ENCODE results near the gene TOMM40L.
A peak's percentile ranks its signal among the peaks of the same experiment; 100 is the strongest.

TOMM40L gene

DNA sequence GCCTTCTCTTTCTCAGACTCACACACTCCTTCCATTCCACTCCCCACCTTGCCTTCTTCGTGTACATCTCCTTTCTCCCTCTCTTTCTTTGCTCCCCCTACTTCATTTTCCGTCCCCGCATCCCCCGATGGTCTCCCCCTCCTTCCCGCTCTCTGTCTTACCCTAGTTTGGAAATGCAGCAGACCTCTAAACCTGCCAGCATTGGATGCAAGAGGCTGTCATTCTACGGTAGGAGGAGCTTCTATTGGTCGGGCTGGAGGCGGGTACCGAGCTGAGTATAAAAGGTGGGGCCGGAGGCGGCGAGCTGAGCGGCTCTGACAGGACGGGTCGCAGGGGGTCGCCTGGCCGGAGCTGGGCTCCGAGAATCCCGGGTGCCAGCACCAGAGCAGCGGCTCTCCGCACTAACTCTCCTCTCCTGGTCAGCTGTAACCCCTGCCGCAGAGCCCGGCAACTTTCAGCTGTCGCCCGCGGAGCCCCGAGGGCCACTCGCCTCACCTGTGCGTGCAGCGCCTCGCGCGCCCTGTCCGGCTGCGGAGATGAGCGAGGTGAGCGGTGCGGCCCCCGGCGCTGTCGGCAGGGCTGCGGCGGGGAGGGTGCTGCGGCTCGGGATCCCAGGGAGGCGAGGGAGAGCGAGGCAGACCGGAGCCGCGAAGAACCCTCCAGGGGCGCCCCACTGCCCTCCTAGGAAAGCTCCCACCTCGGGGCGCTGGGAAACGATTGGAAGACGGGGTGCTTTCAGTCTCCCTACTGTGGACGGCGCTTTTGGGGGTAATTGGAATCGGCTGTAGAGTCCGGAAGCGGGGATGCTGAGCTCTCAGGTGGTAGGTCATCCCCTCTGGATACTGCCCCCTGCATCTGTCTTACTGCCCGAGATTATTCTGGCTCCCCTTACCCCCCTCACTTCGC lies 32.8 kb downstream of the TOMM40L start, which contains the start of gene PCP4L1:
TSS of gene PCP4L1 (plus strand) at position 307 of the 906 bp plus-strand sequence. CDS start at position 537, 230 bp downstream.
- peak; percentile 65 for DNase-seq

DNA sequence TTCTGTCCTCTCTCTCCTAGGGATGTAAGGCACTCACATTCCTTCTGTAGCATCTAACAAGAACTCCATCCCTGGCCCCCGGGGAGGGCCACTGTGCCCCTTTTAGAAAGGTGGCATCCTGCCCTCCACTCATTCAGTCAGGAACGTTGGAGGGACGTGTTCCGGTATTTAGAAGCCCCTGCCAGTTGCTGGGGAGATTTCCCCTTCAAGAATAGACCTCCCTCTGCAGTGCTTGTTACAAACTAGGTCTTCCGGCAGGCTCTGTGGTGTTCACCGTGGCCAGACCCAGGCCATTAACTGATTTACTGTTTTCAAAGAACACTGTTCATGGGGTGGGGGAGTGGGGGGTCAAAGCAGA lies 33.5 kb downstream of the TOMM40L start:
- DNase-seq = no peak

DNA sequence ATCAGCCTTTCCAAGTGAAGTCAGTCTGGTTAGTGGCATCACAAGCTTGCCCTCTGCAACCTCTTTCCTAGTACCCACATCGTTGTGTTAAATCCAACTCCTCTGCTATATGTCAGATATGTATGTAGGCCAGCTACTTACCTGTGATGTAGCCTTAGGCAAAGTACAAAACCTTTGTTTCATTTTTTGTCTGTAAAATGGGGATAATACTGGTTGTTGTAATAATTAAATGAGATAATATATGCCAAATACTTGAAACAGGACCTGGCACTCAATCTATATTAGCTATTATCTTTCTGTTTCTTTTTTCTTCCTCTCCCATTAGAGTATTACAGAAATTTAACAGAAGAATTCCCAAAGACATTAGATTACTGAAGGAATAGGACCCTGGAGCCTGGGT lies 33.9 kb downstream of the TOMM40L start:
- no peak for DNase-seq

DNA sequence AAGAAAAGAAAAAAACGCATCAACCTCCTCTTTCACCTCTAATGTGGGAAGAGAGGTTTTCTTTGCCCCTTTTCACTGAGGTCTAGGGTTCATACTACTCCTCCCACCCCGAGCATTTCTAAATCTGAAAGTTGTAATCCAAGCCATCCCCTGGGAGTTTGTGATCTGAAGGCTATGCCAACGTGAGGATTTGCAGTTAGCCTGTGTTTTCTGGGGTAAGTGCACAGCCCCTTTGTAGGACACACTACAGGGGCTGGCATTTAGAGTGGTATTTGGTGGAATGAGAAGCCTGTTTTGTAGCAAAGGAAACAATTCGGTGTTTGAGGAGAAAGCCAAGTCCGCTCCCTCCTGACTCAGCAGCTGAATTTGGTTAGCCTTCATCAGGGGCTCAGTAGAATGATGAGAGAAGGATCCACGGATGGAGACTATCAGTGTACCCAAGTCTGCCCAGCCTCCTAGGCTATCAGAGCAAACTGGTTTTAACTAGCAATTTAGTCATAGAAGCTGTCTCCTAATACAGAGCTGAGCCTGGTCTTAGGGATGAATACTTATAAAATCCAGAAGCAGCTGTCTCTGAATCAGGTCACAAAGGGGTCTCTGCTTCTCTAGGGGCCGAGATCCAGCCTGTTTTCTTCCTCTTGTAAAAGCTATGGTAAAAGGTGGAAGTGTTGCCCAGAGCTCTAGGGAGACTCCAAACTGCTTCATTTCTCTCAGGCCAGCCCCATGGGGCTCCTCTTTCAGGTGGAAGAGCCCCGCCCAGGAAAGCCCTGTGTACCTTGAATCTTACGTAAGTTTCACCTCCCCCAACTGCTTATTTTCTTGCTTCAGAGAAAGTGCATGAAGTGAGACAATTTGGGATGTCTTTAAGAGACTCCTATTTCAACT lies 34.8 kb downstream of the TOMM40L start:
- DNase-seq = no peak

DNA sequence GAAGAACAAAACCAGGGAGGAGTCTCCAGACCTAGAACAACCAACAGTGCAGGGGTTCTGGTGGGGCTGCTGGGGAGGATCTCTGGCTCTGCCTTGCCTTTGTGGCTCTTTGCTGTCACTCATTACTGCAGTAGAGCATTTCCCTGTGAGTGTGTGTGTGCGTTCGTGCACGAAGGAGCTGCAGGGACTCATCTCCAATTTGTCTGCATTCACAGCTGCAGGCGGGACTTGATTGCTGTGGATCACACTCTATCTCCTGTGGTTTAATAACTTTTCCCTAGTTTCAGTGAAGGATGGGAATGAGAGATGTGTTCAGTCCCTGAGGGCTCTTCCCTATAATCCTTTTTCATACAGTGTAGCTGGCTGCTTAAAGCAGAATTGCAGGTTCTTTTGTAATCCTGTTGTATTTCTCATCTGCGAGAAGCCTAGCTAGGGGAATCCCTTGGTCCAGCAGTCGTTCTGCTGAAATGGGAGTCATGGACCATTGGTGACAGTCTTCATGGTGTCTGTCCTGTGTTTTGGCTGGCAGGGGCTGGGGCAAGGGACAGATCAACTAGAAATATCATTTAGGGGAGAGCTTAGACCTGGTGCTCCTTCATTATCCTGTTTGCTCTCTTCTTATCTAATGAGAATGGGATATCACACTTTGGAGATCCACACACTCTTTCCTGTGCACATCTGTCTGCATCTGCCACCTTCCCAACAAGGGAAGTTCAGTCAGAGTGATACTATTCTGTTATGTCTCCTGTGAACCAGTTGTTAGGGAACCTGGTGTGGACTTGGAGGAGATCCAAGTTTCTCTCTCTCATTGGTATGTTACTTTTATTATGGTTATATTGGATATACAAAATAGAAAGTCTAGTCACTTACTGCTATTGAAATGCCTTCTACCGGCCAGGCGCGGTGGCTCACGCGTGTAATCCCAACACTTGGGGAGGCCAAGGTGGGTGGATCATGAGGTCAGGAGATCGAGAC lies 35.7 kb downstream of the TOMM40L start:
- DNase-seq = no peak

DNA sequence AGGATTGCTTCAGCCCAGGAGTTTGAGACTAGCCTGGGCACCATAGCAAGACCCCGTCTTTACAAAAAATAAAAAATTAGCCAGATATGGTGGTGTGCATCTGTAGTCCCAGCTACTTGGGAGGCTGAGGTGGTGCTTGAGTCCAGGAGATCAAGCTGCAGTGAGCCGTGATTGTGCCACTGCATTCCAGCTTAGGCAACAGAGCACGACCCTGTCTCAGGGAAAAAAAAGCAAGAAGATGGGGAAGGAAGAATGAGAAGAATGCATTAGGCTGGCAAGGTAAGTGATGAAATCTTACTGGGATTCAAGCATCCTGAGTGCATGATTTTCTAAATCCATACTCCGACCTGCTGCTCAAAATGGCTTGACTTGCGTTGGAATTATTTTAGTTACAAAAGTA lies 39.4 kb downstream of the TOMM40L start:
- DNase-seq = no peak

DNA sequence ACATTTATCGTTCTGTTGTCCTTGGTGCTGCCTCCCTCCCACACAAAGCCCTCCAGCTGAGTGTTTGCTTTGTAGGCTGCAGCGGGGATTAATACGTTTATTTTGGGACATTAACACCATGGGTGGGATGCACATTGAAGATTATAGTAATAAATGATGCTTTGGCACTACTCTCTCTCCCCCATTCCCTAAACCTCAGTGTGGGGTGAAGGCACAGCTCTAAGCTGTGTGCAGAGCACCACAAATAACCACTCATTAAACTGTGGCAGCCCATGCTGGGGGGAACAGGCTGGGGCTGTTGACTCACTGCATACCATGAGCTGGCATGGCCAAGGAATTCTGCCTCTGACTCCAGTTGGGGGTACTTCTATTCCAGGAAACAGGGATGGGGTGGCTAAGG lies 40.3 kb downstream of the TOMM40L start:
- no peak for DNase-seq

DNA sequence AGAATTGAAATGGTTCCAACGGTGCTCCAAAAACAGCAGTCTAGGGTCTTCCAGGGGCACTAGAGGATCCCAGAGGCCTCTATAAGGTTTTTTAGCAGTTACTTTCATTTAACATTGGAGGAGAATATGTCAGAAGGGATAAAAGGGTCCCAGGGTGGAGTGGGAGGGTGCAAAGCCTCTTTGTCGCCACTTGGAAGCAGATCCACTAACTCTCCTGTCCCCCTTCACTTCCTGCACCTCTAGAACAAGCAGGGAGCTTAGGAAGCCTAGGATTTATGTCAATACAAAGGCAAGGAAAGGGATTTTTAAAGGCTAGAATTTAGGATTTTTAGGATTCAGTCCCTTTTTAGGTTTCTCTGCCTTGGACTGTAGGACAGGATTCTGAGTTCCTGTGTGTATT lies 41.0 kb downstream of the TOMM40L start:
- no peak for DNase-seq

DNA sequence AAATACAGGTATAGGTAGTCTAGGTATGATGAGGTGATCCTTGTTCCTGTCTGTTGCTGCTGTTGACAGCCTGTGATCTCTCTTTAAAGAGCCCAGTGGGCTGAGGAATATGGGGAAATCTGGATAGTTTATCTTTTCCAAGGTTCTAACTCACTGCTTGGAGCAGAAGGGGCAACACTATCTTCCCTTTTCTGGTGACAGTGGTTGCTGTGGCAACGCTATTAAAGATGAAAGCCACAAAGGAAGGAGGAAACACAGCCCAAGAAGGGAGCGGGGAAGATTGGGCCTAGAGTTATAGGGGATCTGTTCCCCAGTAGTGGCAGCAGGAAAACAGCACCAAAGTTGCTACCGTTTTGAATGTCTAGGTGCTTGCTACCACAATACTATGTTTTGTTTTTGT lies 41.5 kb downstream of the TOMM40L start:
- DNase-seq = no peak

DNA sequence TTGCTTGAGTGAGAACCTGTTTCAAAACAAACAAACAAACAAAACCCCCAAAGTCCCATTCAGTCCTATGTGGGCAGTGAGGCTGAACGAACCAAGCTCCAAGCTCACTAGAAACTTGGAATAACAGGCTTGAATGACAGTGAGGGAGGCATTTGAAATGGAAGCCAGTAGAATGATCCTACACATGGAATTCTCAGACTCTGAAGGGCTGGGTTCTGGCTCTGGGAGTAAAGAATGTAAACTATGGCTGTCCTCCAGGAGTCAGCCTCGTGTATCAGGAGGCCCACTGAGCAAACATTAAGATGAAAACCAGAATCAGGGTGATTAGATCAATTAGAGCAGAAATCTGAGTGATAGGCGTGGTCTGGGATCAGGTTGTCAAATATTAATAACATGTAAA lies 47.5 kb downstream of the TOMM40L start:
- no peak for DNase-seq

DNA sequence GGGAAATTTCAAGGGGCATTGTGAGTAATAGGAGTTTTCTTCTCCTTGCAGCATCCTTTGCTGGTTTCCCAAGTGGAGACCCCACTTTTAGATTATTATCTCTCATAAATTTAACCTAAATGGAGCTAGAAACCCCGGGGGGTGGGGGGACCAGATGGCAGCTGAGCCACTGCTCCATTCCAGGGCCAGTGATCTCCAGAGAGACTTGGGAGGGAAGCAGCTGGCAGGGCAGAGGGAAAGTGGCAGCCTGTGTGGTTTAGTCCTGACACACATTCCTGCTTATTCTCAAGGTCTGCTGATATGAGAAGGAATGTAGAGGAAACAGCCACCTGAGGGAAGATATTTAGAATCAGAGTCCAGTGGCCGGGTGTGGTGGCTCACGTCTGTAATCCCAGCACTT lies 49.0 kb downstream of the TOMM40L start:
- no peak for DNase-seq

All from stimulated activated CD8-positive, alpha-beta memory T cell treated with anti-CD3 and anti-CD28 coated beads, Interleukin-4, amount 100 ng/mL, for 48 hours (primary cell).